Thoracic aorta (tissue), 2 donors: ENCODE results near the gene ESYT2. TPM values are rescaled to one million over a fixed set of nuclear protein-coding genes. Genes with fewer than 3 reads are reported as not detected.
"Not testable (repeated sequence)": the region's sequence is repeated elsewhere in the genome, so short reads cannot be mapped to it uniquely, and the experiment has no call there.

ENCODE experiments used
- ATAC-seq: fragments of 150-250 bp; one replicate; pipeline ENCODE4 v1.8.0; 2017; ENCODE audit warnings: low read depth; ENCODE audit not compliant: insufficient number of reproducible peaks, low FRiP score
- DNase-seq: peaks from one replicate; pipeline ENCODE4 v3.0.0-alpha.2; 2020; ENCODE audit warnings: low spot score
- H3K27ac ChIP-seq, 2 donors: fragments of 200-600 bp; sonication (generic); 1 replicate in 1 of 2; 2 replicates in 1 of 2; pipeline ENCODE4 v1.5.1; 2016; ENCODE audit warnings: mild to moderate bottlenecking in 2 of 2, moderate library complexity in 2 of 2
- H3K27me3 ChIP-seq: fragments of 200-600 bp; sonication (generic); replicated peaks from 2 replicates; pipeline ENCODE4 v1.6.0; 2016; ENCODE audit warnings: mild to moderate bottlenecking; ENCODE audit not compliant: insufficient read depth
- H3K36me3 ChIP-seq: fragments of 200-600 bp; sonication (generic); one replicate; pipeline ENCODE4 v1.5.1; 2016
- H3K4me1 ChIP-seq, 2 donors: fragments of 200-600 bp; sonication (generic); 1 replicate in 1 of 2; 2 replicates in 1 of 2; pipeline versions ENCODE4 v1.5.1 to v1.6.0; 2016; ENCODE audit warnings: low read depth in 2 of 2, mild to moderate bottlenecking in 1 of 2; ENCODE audit not compliant: control insufficient read depth in 1 of 2
- H3K4me3 ChIP-seq: fragments of 200-600 bp; sonication (generic); 2 replicates; pipeline ENCODE4 v1.5.1; 2016; ENCODE audit warnings: mild to moderate bottlenecking
- H3K9me3 ChIP-seq: fragments of 200-600 bp; sonication (generic); 2 replicates; pipeline ENCODE4 v1.5.1; 2016
- CTCF ChIP-seq: fragments of 200-600 bp; sonication (generic); IDR thresholded peaks from one replicate; pipeline ENCODE4 v1.5.1; 2019; ENCODE audit warnings: antibody characterized with exemption
- total RNA-seq, 2 donors: library from RNA; depleted of rRNA; stranded (reverse); fragments of >200 nt; gene quantifications; one replicate each; pipeline versions ENCODE4 v1.1.0 to v1.2.3, GENCODE V29; 2016

The ESYT2 gene
- total RNA-seq, 2 donors from 2014 or later, result 196 to 218 TPM

GRCh38 chr7:158864507-158864820 lies 35.2 kb upstream of the ESYT2 start:
- no peak for ATAC-seq
- no peaks in the 10 kb centered on the region for H3K9me3 ChIP-seq
- peaks cover 3 to 8% of the 10 kb centered on the region in 2 donors for H3K4me1 ChIP-seq
- no peaks in the 10 kb centered on the region for H3K36me3 ChIP-seq
- TF ChIP-seq CTCF, result no peak
- DNase-seq, result no peak
- H3K27me3 ChIP-seq, result no peaks in the 10 kb centered on the region
- H3K27ac ChIP-seq, result peak overlapping the region; percentile 76 to 82
- peak overlapping the region; percentile 82 for H3K4me3 ChIP-seq

- Histone ChIP-seq H3K27me3 (no peaks in the 10 kb centered on the region), H3K4me3 (peak overlapping the region; percentile 82), H3K27ac (peak overlapping the region; percentile 76 to 82), H3K9me3 (no peaks in the 10 kb centered on the region), H3K4me1 (peaks cover 3 to 8% of the 10 kb centered on the region in 2 donors), H3K36me3 (no peaks in the 10 kb centered on the region)
- DNase-seq (peak; percentile 62), ATAC-seq (peak; percentile 58)
- no peak for TF ChIP-seq CTCF
These were observed 34.5 kb upstream of the ESYT2 start for GRCh38 chr7:158863611-158864506.

- H3K36me3 ChIP-seq, H3K27me3 ChIP-seq, ATAC-seq, DNase-seq, H3K9me3 ChIP-seq, H3K4me1 ChIP-seq: not testable (repeated sequence)
- Histone ChIP-seq H3K4me3 (peak overlapping the region; percentile 82), H3K27ac (peak overlapping the region; percentile 76 to 82)
These were observed 33.8 kb upstream of the ESYT2 start for GRCh38 chr7:158862985-158863610.

- peaks cover 6 to 18% of the 10 kb centered on the region in 2 donors for H3K4me1 ChIP-seq
- ATAC-seq (no peak), DNase-seq (no peak)
- no peak for TF ChIP-seq CTCF
- peak overlapping the region in 1 of 2 donors; percentile 76 for H3K27ac ChIP-seq
- H3K9me3 ChIP-seq, result no peaks in the 10 kb centered on the region
- H3K36me3 ChIP-seq, result no peaks in the 10 kb centered on the region
- H3K4me3 ChIP-seq, result no peak overlapping the region
- no peaks in the 10 kb centered on the region for H3K27me3 ChIP-seq
These were observed 32.8 kb upstream of the ESYT2 start for GRCh38 chr7:158861936-158862704.

GRCh38 chr7:158861004-158861787 lies 31.9 kb upstream of the ESYT2 start:
- no peaks in the 10 kb centered on the region for H3K27me3 ChIP-seq
- no peak for TF ChIP-seq CTCF
- DNase-seq (no peak), ATAC-seq (no peak)
- H3K36me3 ChIP-seq, result no peaks in the 10 kb centered on the region
- no peak overlapping the region for H3K4me3 ChIP-seq
- H3K27ac ChIP-seq, result no peak overlapping the region
- peaks cover 8 to 21% of the 10 kb centered on the region in 2 donors for H3K4me1 ChIP-seq
- H3K9me3 ChIP-seq, result no peaks in the 10 kb centered on the region
